SK-N-SH (cell line): ENCODE data around the gene CHSY1. TPM values are rescaled to one million over a fixed set of nuclear protein-coding genes. Genes with fewer than 3 reads are reported as not detected.

Experiments
- CTCF ChIA-PET: fragments of 300-600, 350-600 bp; formaldehyde crosslinking; extraction: SDS; loops from one replicate; lab custom pipeline; 2021; lab: Yijun Ruan, JAX
- POLR2A ChIA-PET: fragments of 350-600 bp; sonication (Branson Sonifier 250); formaldehyde crosslinking; extraction: SDS; loops from one replicate; lab custom pipeline; 2020; ENCODE audit warnings: antibody characterized with exemption, inconsistent platforms; lab: Yijun Ruan, JAX
- DNase-seq: peaks from one replicate; pipeline ENCODE4 v3.0.0; 2012
- H2AFZ ChIP-seq: fragments of 200-600 bp; sonication (generic); 2 replicates; pipeline ENCODE4 v1.8.1; 2016; ENCODE audit warnings: antibody characterized with exemption, mild to moderate bottlenecking, low read depth
- H3F3A ChIP-seq: fragments of 200-600 bp; sonication (generic); replicated peaks from 2 replicates; pipeline ENCODE3; 2016; ENCODE audit warnings: antibody characterized with exemption, mild to moderate bottlenecking; ENCODE audit not compliant: insufficient read depth
- H3K27ac ChIP-seq, 2 experiments: fragments of 200-500 bp in 1 of 2; fragments of 200-600 bp in 1 of 2; sonication (Bioruptor generic) in 1 of 2; sonication (generic), shearing (Covaris generic) in 1 of 2; 2 replicates each; pipeline versions ENCODE4 v1.5.1 to v1.6.1; 2014 to 2016; ENCODE audit warnings: low read depth in 2 of 2, inconsistent platforms in 1 of 2, low read length in 1 of 2, mild to moderate bottlenecking in 1 of 2, mixed read lengths in 1 of 2
- H3K27me3 ChIP-seq: fragments of 200-600 bp; sonication (generic), shearing (Covaris generic); 2 replicates; pipeline ENCODE4 v1.6.1; 2016; ENCODE audit warnings: mixed run types; ENCODE audit not compliant: insufficient read depth
- H3K36me3 ChIP-seq, 2 experiments: fragments of 200-500 bp in 1 of 2; fragments of 200-600 bp in 1 of 2; sonication (Bioruptor generic) in 1 of 2; sonication (generic) in 1 of 2; replicated peaks in 1 of 2; 2 replicates each; pipeline versions ENCODE3 to v1.5.1; 2014 to 2016; ENCODE audit warnings: low read length in 1 of 2, mild to moderate bottlenecking in 1 of 2; ENCODE audit not compliant: insufficient read depth in 2 of 2, control insufficient read depth in 1 of 2
- H3K4me1 ChIP-seq, 2 experiments: fragments of 200-500 bp in 1 of 2; fragments of 200-600 bp in 1 of 2; sonication (Bioruptor generic) in 1 of 2; sonication (generic), shearing (Covaris generic) in 1 of 2; 2 replicates each; pipeline versions ENCODE4 v1.5.1 to v1.6.1; 2014 to 2016; ENCODE audit warnings: low read depth in 1 of 2, low read length in 1 of 2, mixed run types in 1 of 2; ENCODE audit not compliant: insufficient read depth in 2 of 2, control insufficient read depth in 1 of 2
- H3K4me2 ChIP-seq: fragments of 200-600 bp; sonication (generic), shearing (Covaris generic); 2 replicates; pipeline ENCODE4 v1.6.1; 2017; ENCODE audit warnings: mixed run types
- H3K4me3 ChIP-seq, 2 experiments: fragments of 200-500 bp in 1 of 2; fragments of 200-600 bp in 1 of 2; sonication (Bioruptor generic) in 1 of 2; sonication (generic), shearing (Covaris generic) in 1 of 2; 2 replicates each; pipeline versions ENCODE4 v1.5.1 to v1.8.1; 2014 to 2016; ENCODE audit warnings: low read depth in 2 of 2, inconsistent platforms in 1 of 2, low read length in 1 of 2, mild to moderate bottlenecking in 1 of 2, mixed read lengths in 1 of 2, moderate library complexity in 1 of 2
- H3K79me2 ChIP-seq: fragments of 200-600 bp; sonication (generic); 2 replicates; pipeline ENCODE4 v1.8.1; 2017; ENCODE audit warnings: mild to moderate bottlenecking; ENCODE audit not compliant: insufficient read depth
- H3K9ac ChIP-seq: fragments of 200-600 bp; sonication (generic); 2 replicates; pipeline ENCODE4 v1.6.1; 2017; ENCODE audit warnings: mixed run types
- H3K9me2 ChIP-seq: fragments of 200-600 bp; sonication (generic); 2 replicates; pipeline ENCODE4 v1.6.1; 2017; ENCODE audit warnings: mixed run types
- H3K9me3 ChIP-seq: fragments of 200-600 bp; sonication (generic); 2 replicates; pipeline ENCODE4 v1.6.1; 2017; ENCODE audit warnings: mixed run types, mild to moderate bottlenecking, moderate library complexity
- H4K20me1 ChIP-seq: fragments of 200-600 bp; sonication (generic); 2 replicates; pipeline ENCODE4 v1.6.1; 2017; ENCODE audit warnings: mild to moderate bottlenecking, mixed run types; ENCODE audit not compliant: insufficient read depth
- CTCF ChIP-seq: fragments of 200-600 bp; sonication (generic); IDR thresholded peaks from 2 replicates; pipeline ENCODE4 v1.6.1; 2017; ENCODE audit warnings: antibody characterized with exemption, mild to moderate bottlenecking, moderate library complexity
- ELF1 ChIP-seq: IDR thresholded peaks from 2 replicates; pipeline ENCODE4 v1.4.0; 2012
- FOXM1 ChIP-seq: IDR thresholded peaks from 2 replicates; pipeline ENCODE4 v1.4.0; 2012; ENCODE audit warnings: low read depth, mild to moderate bottlenecking
- GATA2 ChIP-seq: sonication (generic); formaldehyde crosslinking; IDR thresholded peaks from 2 replicates; pipeline ENCODE4 v1.5.0; 2020; ENCODE audit warnings: mild to moderate bottlenecking, missing genetic modification reagents
- IRF3 ChIP-seq: fragments of 150-350 bp; IDR thresholded peaks from 2 replicates; pipeline ENCODE4 v1.6.1; 2016; ENCODE audit warnings: mild to moderate bottlenecking, low read depth, low read length
- MAX ChIP-seq: IDR thresholded peaks from 2 replicates; pipeline ENCODE4 v1.4.0; 2012; ENCODE audit warnings: low read depth
- MEF2A ChIP-seq: IDR thresholded peaks from 2 replicates; pipeline ENCODE4 v1.4.0; 2012; ENCODE audit warnings: low read depth, borderline replicate concordance
- MXI1 ChIP-seq: IDR thresholded peaks from 2 replicates; pipeline ENCODE4 v1.6.1; 2012; ENCODE audit warnings: mild to moderate bottlenecking, low read depth, low read length, improper control_type of control experiment
- NRF1 ChIP-seq: IDR thresholded peaks from 2 replicates; pipeline ENCODE4 v1.6.1; 2012; ENCODE audit warnings: low read depth, mild to moderate bottlenecking, low read length
- RCOR1 ChIP-seq: fragments of 150-350 bp; IDR thresholded peaks from 2 replicates; pipeline ENCODE4 v1.6.1; 2017; ENCODE audit warnings: antibody characterized with exemption, low read length
- RXRA ChIP-seq: IDR thresholded peaks from 2 replicates; pipeline ENCODE4 v1.4.0; 2012; ENCODE audit warnings: low read depth, mild to moderate bottlenecking, borderline replicate concordance
- TCF12 ChIP-seq: IDR thresholded peaks from 2 replicates; pipeline ENCODE4 v1.4.0; 2012
- YY1 ChIP-seq: IDR thresholded peaks from 2 replicates; pipeline ENCODE4 v1.4.0; 2012; ENCODE audit warnings: low read depth, mild to moderate bottlenecking
- WGBS: methylation state at CpG from one replicate; pipeline ENCODE4 v1.1.6; 2017; ENCODE audit warnings: low lambda C conversion rate; 5-methylcytosine and 5-hydroxymethylcytosine counted together
- polyA plus RNA-seq, 3 experiments: library from polyadenylated mRNA; depleted of rRNA; stranded (reverse); fragments of >200 nt; gene quantifications; 2 replicates each; pipeline ENCODE4 v1.2.3, GENCODE V29; 2012

Gene CHSY1
- polyA plus RNA-seq, 1 of the 3 experiments (the other 2 are of a cell fraction) = 15.7 TPM

- Histone ChIP-seq H4K20me1 (peaks cover 86% of the 10 kb centered on the region), H3K27ac (no peak overlapping the region; a peak in 1 of 4 replicates), H3K9me3 (no peaks in the 10 kb centered on the region), H3K4me3 (no peak overlapping the region), H3F3A (peaks cover 3% of the 10 kb centered on the region)
- TF ChIP-seq MXI1 = no peak
- TF ChIP-seq, all 33 proteins: peak for 0
- 95% methylated on average over 2 of the region's 2 CpGs for WGBS
- ChIA-PET CTCF (interaction anchor here (1.1 kb wide), 1 partner anchor 38 kb away, joined by 3 read pairs; no protein-coding TSS in a partner anchor), POLR2A (no interaction called here)
- Histone ChIP-seq H3K27me3 (no peaks in the 10 kb centered on the region), H3K79me2 (peaks cover 96% of the 10 kb centered on the region), H3K9ac (no peak overlapping the region), H3K4me1 (peaks cover 4 to 19% of the 10 kb centered on the region in 2 experiments; a peak in 2 of 4 replicates), H3K9me2 (no peaks in the 10 kb centered on the region), H3K4me2 (no peak overlapping the region), H2AFZ (no peak overlapping the region), H3K36me3 (peaks cover 11 to 16% of the 10 kb centered on the region in 2 experiments)
- no peak for DNase-seq
Measured at GRCh38 chr15:101220060-101220459, 31.8 kb downstream of the CHSY1 start.

- peaks cover 11 to 16% of the 10 kb centered on the region in 2 experiments for H3K36me3 ChIP-seq
- no peak overlapping the region for H3K27ac ChIP-seq
- no peaks in the 10 kb centered on the region for H3K27me3 ChIP-seq
- H3K9me3 ChIP-seq = no peaks in the 10 kb centered on the region
- H3K4me2 ChIP-seq = no peak overlapping the region
- H3K9me2 ChIP-seq = no peaks in the 10 kb centered on the region
- no peak overlapping the region for H3K9ac ChIP-seq
- H3F3A ChIP-seq = peaks cover 3% of the 10 kb centered on the region
- no peak overlapping the region for H2AFZ ChIP-seq
- POLR2A ChIA-PET = no interaction called here
- no peak overlapping the region for H3K4me3 ChIP-seq
- no peak for TF ChIP-seq IRF3
- no peak for TF ChIP-seq TCF12
- TF ChIP-seq NRF1 = no peak
- TF ChIP-seq FOXM1 = no peak
- TF ChIP-seq RCOR1 = no peak
- TF ChIP-seq GATA2 = no peak
- no peak for TF ChIP-seq MEF2A
- no peak for TF ChIP-seq YY1
- no peak for TF ChIP-seq RXRA
- TF ChIP-seq ELF1 = no peak
- no peak for TF ChIP-seq CTCF
- TF ChIP-seq MAX = no peak
- peaks cover 82% of the 10 kb centered on the region for H4K20me1 ChIP-seq
- DNase-seq = no peak
- H3K79me2 ChIP-seq = peaks cover 94% of the 10 kb centered on the region
- peaks cover 4 to 19% of the 10 kb centered on the region in 2 experiments; a peak in 2 of 4 replicates for H3K4me1 ChIP-seq
- WGBS = 91% methylated on average over 6 of the region's 6 CpGs
- CTCF ChIA-PET = no interaction called here
Measured at GRCh38 chr15:101219441-101219840, 32.4 kb downstream of the CHSY1 start.
